GM21360 (cell line): ENCODE data around the gene DHX36.

ENCODE experiments used
- ATAC-seq: cut with Tn5 transposase; IDR thresholded peaks from one replicate; pipeline ENCODE4 v1.9.1; 2021; ENCODE audit warnings: mild to moderate bottlenecking, moderate library complexity; ENCODE audit not compliant: unreplicated experiment

The DHX36 gene

DNA sequence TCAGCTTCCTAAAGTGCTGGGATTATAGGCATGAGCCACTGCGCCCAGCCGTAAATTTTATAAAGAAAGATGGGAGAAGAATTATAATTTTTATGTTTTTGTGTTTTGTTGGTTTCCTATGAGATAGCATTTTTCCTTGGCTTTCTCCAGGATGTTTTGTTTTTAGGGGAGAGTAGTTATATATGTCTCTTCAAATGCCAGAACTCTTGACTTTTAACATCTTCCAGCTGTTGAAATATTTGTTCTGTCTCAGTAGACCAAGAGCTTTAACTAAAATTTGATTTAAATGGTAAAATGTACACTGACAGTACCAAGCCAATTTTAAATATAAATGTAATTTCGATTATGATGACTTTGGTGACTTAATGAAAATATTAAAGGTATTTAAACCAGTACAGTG is 96.8 kb downstream of the DHX36 start:
- ATAC-seq, result no peak

DNA sequence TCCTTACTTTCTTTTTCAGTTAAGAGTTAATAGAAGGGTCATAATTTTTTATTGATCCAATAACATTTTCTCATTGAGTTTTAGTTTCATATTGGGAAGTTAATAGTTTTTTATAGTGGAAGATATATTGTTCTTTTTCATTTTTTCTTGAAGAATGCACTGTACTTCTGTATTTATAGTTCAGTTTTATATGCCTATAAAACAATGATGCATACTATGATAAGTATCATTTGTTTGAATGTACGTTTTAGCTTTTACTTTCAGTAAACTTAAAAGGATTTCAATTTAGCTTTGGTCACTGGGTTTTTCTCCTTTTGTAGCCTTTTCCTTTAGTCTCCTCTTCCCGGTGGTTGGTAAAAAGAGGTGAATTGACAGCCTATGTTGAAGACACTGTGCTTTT is 98.8 kb downstream of the DHX36 start:
- no peak for ATAC-seq

DNA sequence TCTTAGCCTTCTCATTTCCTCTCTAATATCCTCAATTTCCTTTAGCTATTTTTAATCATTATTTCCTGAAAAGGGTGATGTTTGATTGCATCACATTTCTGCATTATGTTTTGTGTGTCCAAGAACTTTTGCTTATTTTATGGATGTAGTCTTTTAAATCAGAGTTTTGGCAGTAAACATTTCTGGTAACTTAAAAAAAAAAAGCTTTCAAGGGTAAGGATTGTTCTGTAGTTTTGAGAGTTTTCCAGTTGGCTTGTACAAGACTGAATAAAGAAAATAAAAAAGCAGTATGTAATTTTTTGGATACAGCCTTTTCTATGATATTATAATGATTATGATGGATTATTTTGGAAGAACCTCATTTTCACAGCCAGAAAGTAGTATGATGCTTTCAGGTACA is 99.4 kb downstream of the DHX36 start:
- ATAC-seq, result no peak

DNA sequence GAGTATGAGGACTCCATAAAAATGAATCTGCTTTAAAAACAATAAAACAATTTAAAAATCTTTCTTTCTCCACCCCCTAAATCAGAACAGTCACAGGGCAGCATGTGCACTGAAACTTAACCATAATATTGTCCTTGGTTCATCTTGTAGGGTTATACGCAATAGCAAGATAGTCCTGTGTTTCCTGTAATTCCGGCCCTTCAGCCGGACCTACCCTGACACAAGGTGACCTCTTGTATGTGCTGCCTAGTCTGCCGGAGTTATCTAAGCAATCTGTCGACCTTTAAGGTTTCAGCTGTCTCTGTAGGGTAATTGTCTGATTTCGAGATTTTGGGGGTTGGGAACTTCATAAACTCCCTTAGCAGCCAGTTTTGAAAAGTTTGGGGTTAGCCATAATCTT is 99.9 kb downstream of the DHX36 start:
- no peak for ATAC-seq

DNA sequence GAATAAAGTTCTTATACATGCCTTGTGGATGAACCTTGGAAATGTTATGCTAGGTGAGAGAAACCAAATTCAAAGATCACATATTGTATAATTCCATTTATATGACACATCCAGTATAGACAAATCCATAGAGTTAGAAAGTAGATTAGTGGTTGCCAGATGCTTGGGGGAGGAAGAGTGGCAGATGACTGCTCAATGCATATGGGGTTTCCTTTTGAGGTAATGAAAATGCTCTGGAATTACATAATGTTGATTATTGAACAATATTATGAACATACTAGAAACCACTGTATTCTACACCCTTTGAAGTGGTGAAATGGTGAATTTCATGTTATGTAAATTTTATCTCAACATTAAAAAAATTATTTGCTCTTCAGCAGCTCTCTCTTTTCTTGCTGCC is 100.8 kb downstream of the DHX36 start:
- no peak for ATAC-seq
